ENCODE measurements around the gene SH3BP4. TPM values are rescaled to one million over a fixed set of nuclear protein-coding genes. Genes with fewer than 3 reads are reported as not detected.
"Not testable (repeated sequence)": the region's sequence is repeated elsewhere in the genome, so short reads cannot be mapped to it uniquely, and the experiment has no call there.

Gene SH3BP4
- total RNA-seq, 4 donors from 2014 or later = 16.5 to 32.8 (median 26.4) TPM

GRCh38 chr2:235011929-235012631 is 60.3 kb downstream of the SH3BP4 start:
- no peak for DNase-seq
- TF ChIP-seq CTCF (IDR thresholded peaks at IDR 0.05) = no peak
- TF ChIP-seq POLR2A (IDR thresholded peaks at IDR 0.05) = no peak
- Histone ChIP-seq H3K27me3 (no peaks in the 10 kb centered on the region), H3K27ac (no peak overlapping the region), H3K9me3 (peaks cover 0 to 8% (median 0%) of the 10 kb centered on the region in 4 donors), H3K4me3 (no peak overlapping the region), H3K36me3 (no peaks in the 10 kb centered on the region), H3K4me1 (peaks cover 0 to 27% (median 0%) of the 10 kb centered on the region in 4 donors)

GRCh38 chr2:235017441-235017840 is 65.6 kb downstream of the SH3BP4 start:
- no peak for DNase-seq
- no peak overlapping the region for H3K4me3 ChIP-seq
- H3K4me1 ChIP-seq = peaks cover 0 to 6% (median 0%) of the 10 kb centered on the region in 4 donors
- H3K27me3 ChIP-seq = no peaks in the 10 kb centered on the region
- no peaks in the 10 kb centered on the region for H3K36me3 ChIP-seq
- peaks cover 0 to 8% (median 0%) of the 10 kb centered on the region in 4 donors for H3K9me3 ChIP-seq
- TF ChIP-seq CTCF (IDR thresholded peaks at IDR 0.05) = no peak
- TF ChIP-seq POLR2A (IDR thresholded peaks at IDR 0.05) = no peak
- H3K27ac ChIP-seq = no peak overlapping the region

GRCh38 chr2:235018838-235019237 is 67.0 kb downstream of the SH3BP4 start:
- Histone ChIP-seq H3K4me1 (no peaks in the 10 kb centered on the region), H3K27me3 (no peaks in the 10 kb centered on the region), H3K4me3 (no peak overlapping the region), H3K27ac (no peak overlapping the region), H3K36me3 (no peaks in the 10 kb centered on the region), H3K9me3 (peaks cover 0 to 8% (median 0%) of the 10 kb centered on the region in 4 donors)
- DNase-seq = no peak
- no peak for TF ChIP-seq CTCF (IDR thresholded peaks at IDR 0.05)
- no peak for TF ChIP-seq POLR2A (IDR thresholded peaks at IDR 0.05)

GRCh38 chr2:235020141-235020540 is 68.3 kb downstream of the SH3BP4 start:
- not testable (repeated sequence) for H3K9me3 ChIP-seq, H3K36me3 ChIP-seq, H3K4me3 ChIP-seq, H3K27me3 ChIP-seq, DNase-seq, H3K4me1 ChIP-seq, H3K27ac ChIP-seq

- no peaks in the 10 kb centered on the region for H3K9me3 ChIP-seq
- no peak overlapping the region for H3K27ac ChIP-seq
- H3K27me3 ChIP-seq = no peaks in the 10 kb centered on the region
- no peak for DNase-seq
- TF ChIP-seq CTCF (IDR thresholded peaks at IDR 0.05) = no peak
- TF ChIP-seq POLR2A (IDR thresholded peaks at IDR 0.05) = no peak
- H3K36me3 ChIP-seq = no peaks in the 10 kb centered on the region
- H3K4me1 ChIP-seq = peaks cover 0 to 23% (median 3%) of the 10 kb centered on the region in 4 donors
- no peak overlapping the region for H3K4me3 ChIP-seq
These were observed 69.9 kb downstream of the SH3BP4 start for GRCh38 chr2:235021752-235022151.

- no peaks in the 10 kb centered on the region for H3K36me3 ChIP-seq
- H3K27ac ChIP-seq = peak overlapping the region in 2 of 4 donors; percentile 58 to 82
- H3K4me3 ChIP-seq = peak overlapping the region in 1 of 4 donors; percentile 11
- peaks cover 0 to 38% (median 3%) of the 10 kb centered on the region in 4 donors for H3K4me1 ChIP-seq
- H3K27me3 ChIP-seq = no peaks in the 10 kb centered on the region
- no peaks in the 10 kb centered on the region for H3K9me3 ChIP-seq
- no peak for DNase-seq
- TF ChIP-seq POLR2A (IDR thresholded peaks at IDR 0.05) = no peak
- no peak for TF ChIP-seq CTCF (IDR thresholded peaks at IDR 0.05)
These were observed 72.5 kb downstream of the SH3BP4 start for GRCh38 chr2:235024191-235024860.

All from Peyer's patch (tissue), 4 donors.